Bronchial epithelial cell (primary cell): ENCODE measurements around the gene COMMD3. TPM values are rescaled to one million over a fixed set of nuclear protein-coding genes. Genes with fewer than 3 reads are reported as not detected.
A peak's percentile ranks its signal among the peaks of the same experiment; 100 is the strongest.

Experiments
- DNase-seq: peaks from one replicate; pipeline ENCODE4 v3.0.0-alpha.2; 2010; ENCODE audit warnings: low read depth
- FAIRE-seq: peaks from 2 replicates; lab custom pipeline; 2011; peaks lifted over from hg19 to GRCh38; lab: Jason Lieb, UNC
- H3K27me3 ChIP-seq: 2 replicates; pipeline ENCODE4 v1.5.1; 2011; ENCODE audit warnings: low read length; ENCODE audit not compliant: control insufficient read depth, insufficient read depth
- H3K36me3 ChIP-seq: 2 replicates; pipeline ENCODE4 v1.5.1; 2011; ENCODE audit warnings: low read length; ENCODE audit not compliant: control insufficient read depth, insufficient read depth
- H3K4me3 ChIP-seq: 2 replicates; pipeline ENCODE4 v1.5.1; 2011; ENCODE audit warnings: mild to moderate bottlenecking, low read depth, low read length, control low read depth
- total RNA-seq: library from RNA; depleted of rRNA; stranded (reverse); fragments of >200 nt; gene quantifications from 2 replicates; pipeline ENCODE4 v1.2.1, GENCODE V29; 2014
- TF ChIP-seq, protein P1 (sequence below): IDR thresholded peaks from 2 replicates; pipeline ENCODE4 v1.5.1; 2011; ENCODE audit warnings: mild to moderate bottlenecking, moderate library complexity, low read length, control low read depth, inconsistent platforms; ENCODE audit not compliant: insufficient read depth, severe bottlenecking

Gene COMMD3
- total RNA-seq, 1 donor from 2014 or later, result 32.9 TPM

- DNase-seq, result no peak
- Histone ChIP-seq H3K4me3 (no peak overlapping the region), H3K27me3 (peaks cover 57% of the 10 kb centered on the region), H3K36me3 (no peaks in the 10 kb centered on the region)
- TF ChIP-seq, protein P1, sequence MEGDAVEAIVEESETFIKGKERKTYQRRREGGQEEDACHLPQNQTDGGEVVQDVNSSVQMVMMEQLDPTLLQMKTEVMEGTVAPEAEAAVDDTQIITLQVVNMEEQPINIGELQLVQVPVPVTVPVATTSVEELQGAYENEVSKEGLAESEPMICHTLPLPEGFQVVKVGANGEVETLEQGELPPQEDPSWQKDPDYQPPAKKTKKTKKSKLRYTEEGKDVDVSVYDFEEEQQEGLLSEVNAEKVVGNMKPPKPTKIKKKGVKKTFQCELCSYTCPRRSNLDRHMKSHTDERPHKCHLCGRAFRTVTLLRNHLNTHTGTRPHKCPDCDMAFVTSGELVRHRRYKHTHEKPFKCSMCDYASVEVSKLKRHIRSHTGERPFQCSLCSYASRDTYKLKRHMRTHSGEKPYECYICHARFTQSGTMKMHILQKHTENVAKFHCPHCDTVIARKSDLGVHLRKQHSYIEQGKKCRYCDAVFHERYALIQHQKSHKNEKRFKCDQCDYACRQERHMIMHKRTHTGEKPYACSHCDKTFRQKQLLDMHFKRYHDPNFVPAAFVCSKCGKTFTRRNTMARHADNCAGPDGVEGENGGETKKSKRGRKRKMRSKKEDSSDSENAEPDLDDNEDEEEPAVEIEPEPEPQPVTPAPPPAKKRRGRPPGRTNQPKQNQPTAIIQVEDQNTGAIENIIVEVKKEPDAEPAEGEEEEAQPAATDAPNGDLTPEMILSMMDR, result no peak
- FAIRE-seq, result no peak
Measured at GRCh38 chr10:22338185-22338900, 22.2 kb downstream of the COMMD3 start.

DNA sequence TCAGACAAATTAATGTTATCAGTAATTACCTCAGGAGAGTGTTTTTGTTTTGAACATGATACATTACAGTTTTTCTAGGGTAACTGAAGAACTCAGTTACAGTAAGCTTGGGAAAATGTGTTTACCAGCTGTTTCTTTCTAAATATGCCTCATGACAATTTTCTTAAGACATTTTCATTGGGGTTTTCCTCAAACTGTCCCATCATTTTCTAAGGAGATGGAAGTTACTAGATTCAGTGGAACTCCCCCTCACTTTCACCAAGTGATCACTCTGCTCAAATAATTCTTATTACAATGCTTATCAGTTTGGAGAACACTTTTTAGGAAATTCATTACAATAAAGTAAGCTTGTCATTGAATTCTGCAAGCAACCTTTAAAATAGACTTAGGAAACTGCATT lies 22.7 kb downstream of the COMMD3 start:
- H3K27me3 ChIP-seq, result peaks cover 56% of the 10 kb centered on the region

GRCh38 chr10:22339761-22340328 lies 23.7 kb downstream of the COMMD3 start:
- Histone ChIP-seq H3K27me3 (peaks cover 56% of the 10 kb centered on the region), H3K36me3 (no peaks in the 10 kb centered on the region), H3K4me3 (peak overlapping the region; percentile 73)
- TF ChIP-seq, protein P1, result no peak
- FAIRE-seq (no peak), DNase-seq (no peak)

More for the DNA sequence above, 22.7 kb downstream of the COMMD3 start:
- Histone ChIP-seq H3K4me3 (no peak overlapping the region), H3K36me3 (no peaks in the 10 kb centered on the region)
- FAIRE-seq, result no peak
- DNase-seq, result no peak
- TF ChIP-seq, protein P1, result no peak

- FAIRE-seq, result no peak
- DNase-seq, result peak; percentile 79
- peak overlapping the region; percentile 73 for H3K4me3 ChIP-seq
- TF ChIP-seq, protein P1, result no peak
- H3K36me3 ChIP-seq, result no peaks in the 10 kb centered on the region
- H3K27me3 ChIP-seq, result peaks cover 56% of the 10 kb centered on the region
Measured at GRCh38 chr10:22340329-22341189, 24.4 kb downstream of the COMMD3 start.

GRCh38 chr10:22341190-22341925 lies 25.2 kb downstream of the COMMD3 start:
- no peak for FAIRE-seq

More at GRCh38 chr10:22341190-22341925, 25.2 kb downstream of the COMMD3 start:
- Histone ChIP-seq H3K36me3 (no peaks in the 10 kb centered on the region), H3K4me3 (peak overlapping the region; percentile 73), H3K27me3 (peaks cover 55% of the 10 kb centered on the region)
- no peak for DNase-seq
- TF ChIP-seq, protein P1, result no peak
